Psoas muscle (tissue), 8 donors: ENCODE results near the gene APOBEC3B. TPM values are rescaled to one million over a fixed set of nuclear protein-coding genes. Genes with fewer than 3 reads are reported as not detected.
"Not testable (repeated sequence)": the region's sequence is repeated elsewhere in the genome, so short reads cannot be mapped to it uniquely, and the experiment has no call there.

Experiments used
- ATAC-seq, 4 donors: fragments of 200-7000 bp; cut with Tn5 transposase; one replicate each; pipeline ENCODE4 v1.9.1; 2020; ENCODE audit warnings: moderate library complexity in 3 of 4, mild to moderate bottlenecking in 2 of 4
- DNase-seq, 2 donors: peaks; one replicate each; pipeline ENCODE4 v3.0.0-alpha.2; 2020
- H3K27ac ChIP-seq: fragments of 200-600 bp; one replicate; pipeline ENCODE4 v1.8.0; 2022
- H3K27me3 ChIP-seq, 3 donors: fragments of 200-600 bp in 1 of 3; one replicate each; pipeline versions ENCODE4 v1.6.1 to v1.8.0; 2013 to 2022; ENCODE audit warnings: low read length in 2 of 3, mild to moderate bottlenecking in 2 of 3, moderate library complexity in 1 of 3; ENCODE audit not compliant: insufficient read depth in 3 of 3
- H3K36me3 ChIP-seq, 2 donors: fragments of 200-600 bp in 1 of 2; one replicate each; pipeline versions ENCODE4 v1.6.1 to v1.8.0; 2013 to 2022; ENCODE audit warnings: low read depth in 1 of 2, mild to moderate bottlenecking in 1 of 2, moderate library complexity in 1 of 2; ENCODE audit not compliant: insufficient read depth in 1 of 2
- H3K4me1 ChIP-seq: fragments of 200-600 bp; one replicate; pipeline ENCODE4 v1.8.0; 2022
- H3K4me3 ChIP-seq: fragments of 200-600 bp; one replicate; pipeline ENCODE4 v1.8.0; 2022; ENCODE audit warnings: mild to moderate bottlenecking
- H3K9me3 ChIP-seq: fragments of 200-600 bp; one replicate; pipeline ENCODE4 v1.8.0; 2022
- CTCF ChIP-seq: fragments of 200-600 bp; IDR thresholded peaks from one replicate; pipeline ENCODE4 v1.8.0; 2022; ENCODE audit warnings: antibody characterized with exemption
- WGBS, 3 donors: extraction: QIAGEN DNeasy Blood & Tissue Kit; methylation state at CpG; one replicate each; pipeline versions ENCODE4 v1.1.6 to v1.1.7; 2013; 5-methylcytosine and 5-hydroxymethylcytosine counted together
- intact Hi-C, 2 donors: fragments of 100-400 bp; cut with DNase I; formaldehyde crosslinking; loops; one replicate each; pipeline versions ENCODE4 v1.11.0 to v1.14.2; 2022
- polyA plus RNA-seq, 3 donors: library from polyadenylated mRNA; stranded (reverse); fragments of 200-250 nt; gene quantifications; one replicate each; pipeline ENCODE4 v1.2.3, GENCODE V29; 2013
- total RNA-seq, 4 donors: library from RNA; stranded (reverse); fragmentation: NEBNext Ultra II Directional in 2 of 4; extraction: Animal tissue kit (Norgen Biotek cat#: 25700) in 2 of 4; gene quantifications; one replicate each; pipeline versions ENCODE4 v1.2.1 to v1.2.4, GENCODE V29; 2021 to 2023
- donor health status: healthy with polysubstance abuse.
- donor health status: DM: no; HTN: no; CAD: no; lungs with moderate emphysema.
- donor health status: Bipolar disorder and iron deficiency.
- donor health status: healthy.
- donor health status: DM: yes; HTN: yes; CAD: no.
- donor health status: DM: no; HTN: no; CAD: no.
- donor health status: DM: no; HTN: no; CAD: no.
- donor health status: DM: yes; HTN: yes; CAD: no.

The APOBEC3B gene
- total and polyA plus RNA-seq, 7 donors, result 0.15 to 0.59 (median 0.30) TPM; not detected in 2

DNA sequence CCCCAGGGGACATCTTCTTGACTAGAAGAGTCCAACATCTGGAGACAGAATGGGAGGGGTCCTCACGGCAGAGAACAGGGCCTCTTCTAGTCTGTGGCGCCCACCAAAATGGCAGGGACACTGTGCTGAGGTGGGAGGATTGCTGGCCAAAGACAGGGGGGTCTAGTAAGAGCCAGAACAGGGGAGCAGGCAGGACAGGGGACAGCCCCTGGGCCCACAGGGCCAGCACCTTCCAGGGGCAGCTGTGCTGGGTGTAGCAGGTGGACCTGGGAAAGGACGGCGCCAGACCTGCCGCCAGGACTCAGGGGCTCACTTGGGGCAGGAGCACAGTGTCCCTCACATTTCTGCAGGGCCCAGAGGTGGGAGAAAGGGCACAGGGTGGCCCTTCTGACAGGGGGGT is 25.6 kb upstream of the APOBEC3B start:
- no peak for DNase-seq
- Histone ChIP-seq H3K36me3 (no peaks in the 10 kb centered on the region), H3K4me1 (no peaks in the 10 kb centered on the region), H3K4me3 (no peak overlapping the region), H3K27ac (no peak overlapping the region), H3K9me3 (no peaks in the 10 kb centered on the region), H3K27me3 (peaks cover 0 to 2% (median 0%) of the 10 kb centered on the region in 3 donors)
- WGBS, 3 donors, result 62 to 76% (median 74%) methylated on average over 3 to 5 of the region's 5 CpGs
- intact Hi-C loops, result loop anchor here (5.0 to 10.0 kb wide), 2 partner anchors 41 to 128 kb away; no protein-coding TSS in a partner anchor
- no peak for ATAC-seq
- TF ChIP-seq CTCF, result no peak

- Histone ChIP-seq H3K27me3 (peaks cover 0 to 2% (median 0%) of the 10 kb centered on the region in 3 donors), H3K9me3 (no peaks in the 10 kb centered on the region), H3K4me3 (no peak within 1 kb of the TSS), H3K4me1 (no peaks in the 10 kb centered on the region), H3K36me3 (no peaks in the 10 kb centered on the region), H3K27ac (no peak within 1 kb of the TSS)
- ATAC-seq (no peak), DNase-seq (peak; percentile 33 to 64)
- intact Hi-C loops, result loop anchor here (5.0 to 10.0 kb wide), 2 partner anchors 40 to 128 kb away; no protein-coding TSS in a partner anchor
- WGBS, 3 donors, result 71 to 80% (median 76%) methylated on average over 11 of the region's 11 CpGs
- TF ChIP-seq CTCF, result no peak
Observed at GRCh38 chr22:38957046-38957770, 24.9 kb upstream of the APOBEC3B start, which contains the start of gene APOBEC3A. TSS of gene APOBEC3A (plus strand) at chr22:38957609. CDS start at chr22:38957692, 83 bp downstream.

DNA sequence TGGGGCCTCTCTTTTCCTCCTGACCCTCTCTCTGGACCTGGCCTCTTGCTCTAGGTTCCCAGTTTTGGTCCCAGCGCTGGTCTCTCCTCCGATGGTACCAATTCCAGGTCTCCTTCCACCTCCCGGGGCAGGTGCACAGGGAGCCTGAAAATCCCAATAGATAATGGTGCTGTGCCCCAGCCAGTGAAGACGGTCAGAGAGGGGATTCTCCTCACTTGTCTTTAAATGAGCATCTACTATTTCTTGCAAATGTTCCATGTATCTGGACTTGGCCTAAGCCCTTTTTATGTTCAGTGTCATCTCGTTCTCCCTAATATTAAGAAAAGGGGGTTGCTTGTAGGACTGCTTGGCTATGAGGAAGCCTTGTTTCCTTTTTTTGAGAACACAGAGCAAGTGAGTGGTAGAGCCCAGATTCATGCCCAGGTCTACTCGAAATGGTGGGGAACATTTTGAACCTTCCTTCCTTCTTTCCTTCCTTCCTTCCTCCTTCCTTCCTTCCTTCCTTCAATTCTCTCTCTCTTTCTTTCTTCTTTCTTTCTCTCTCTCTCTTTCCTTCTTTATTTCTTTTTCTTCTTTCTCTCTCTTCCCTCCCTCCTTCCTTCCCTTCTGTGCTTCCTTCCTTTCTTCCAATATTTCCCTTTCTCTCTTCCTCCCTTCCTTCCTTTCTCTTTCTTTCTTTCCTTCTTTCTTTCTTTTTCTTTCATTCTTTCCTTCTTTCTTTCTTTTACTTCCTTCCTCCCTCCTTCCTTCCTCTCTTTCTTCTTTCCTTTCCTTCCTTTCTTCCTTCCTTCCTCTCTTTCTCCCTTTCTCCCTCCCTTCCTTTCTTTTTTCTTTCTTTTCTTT is 24.1 kb upstream of the APOBEC3B start:
- Histone ChIP-seq H3K27ac (no peak overlapping the region), H3K4me3 (no peak overlapping the region), H3K36me3 (no peaks in the 10 kb centered on the region), H3K27me3 (peaks cover 0 to 2% (median 0%) of the 10 kb centered on the region in 3 donors), H3K4me1 (no peaks in the 10 kb centered on the region), H3K9me3 (no peaks in the 10 kb centered on the region)
- ATAC-seq, result no peak
- no peak for TF ChIP-seq CTCF
- DNase-seq, result no peak
- intact Hi-C loops, result loop anchor here (5.0 to 10.0 kb wide), 2 partner anchors 39 to 127 kb away; no protein-coding TSS in a partner anchor
- 71 to 76% (median 73%) methylated on average over 6 of the region's 6 CpGs for WGBS, 3 donors

DNA sequence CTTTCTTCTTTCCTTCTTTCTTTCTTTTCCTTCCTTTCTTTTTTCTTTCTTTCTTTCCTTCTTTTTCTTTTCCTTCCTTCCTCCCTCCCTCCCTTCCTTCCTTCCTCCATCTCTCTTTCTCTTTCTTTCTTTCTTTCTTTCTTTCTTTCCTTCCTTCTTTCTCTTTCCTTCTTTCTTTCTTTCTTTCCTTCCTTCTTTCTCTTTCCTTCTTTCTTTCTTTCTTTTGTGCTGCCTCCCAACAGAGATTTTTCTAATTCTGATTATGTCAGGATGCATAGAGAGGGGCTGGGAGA is 23.6 kb upstream of the APOBEC3B start:
- DNase-seq, H3K4me1 ChIP-seq, ATAC-seq, H3K9me3 ChIP-seq, H3K27me3 ChIP-seq, H3K4me3 ChIP-seq, H3K27ac ChIP-seq, H3K36me3 ChIP-seq: not testable (repeated sequence)
- intact Hi-C loops, result loop anchor here (5.0 to 10.0 kb wide), 2 partner anchors 39 to 126 kb away; no protein-coding TSS in a partner anchor

DNA sequence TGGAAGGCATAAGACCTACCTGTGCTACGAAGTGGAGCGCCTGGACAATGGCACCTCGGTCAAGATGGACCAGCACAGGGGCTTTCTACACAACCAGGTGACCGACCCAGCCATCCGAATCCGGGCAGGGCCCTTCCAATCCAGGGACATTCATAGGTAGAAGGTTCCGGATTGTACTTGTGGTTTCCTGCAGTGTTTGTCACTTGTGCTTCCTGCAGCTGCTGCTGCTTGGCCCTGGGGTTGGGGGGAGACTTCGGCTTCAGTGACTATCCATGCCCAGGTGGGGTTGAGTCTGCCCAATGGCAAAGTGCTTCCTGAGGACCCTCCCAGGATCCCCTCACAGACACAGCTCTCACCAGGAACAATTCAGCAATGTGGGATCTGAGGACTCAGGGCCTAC is 22.6 kb upstream of the APOBEC3B start:
- no peak for DNase-seq
- intact Hi-C loops, result loop anchor here (5.0 to 10.0 kb wide), 2 partner anchors 38 to 125 kb away; no protein-coding TSS in a partner anchor
- Histone ChIP-seq H3K36me3 (no peaks in the 10 kb centered on the region), H3K9me3 (no peaks in the 10 kb centered on the region), H3K27me3 (no peaks in the 10 kb centered on the region), H3K4me1 (no peaks in the 10 kb centered on the region), H3K4me3 (no peak overlapping the region), H3K27ac (no peak overlapping the region)
- no peak for TF ChIP-seq CTCF
- WGBS, 3 donors, result 77 to 86% (median 80%) methylated on average over 8 of the region's 8 CpGs
- ATAC-seq, result no peak

DNA sequence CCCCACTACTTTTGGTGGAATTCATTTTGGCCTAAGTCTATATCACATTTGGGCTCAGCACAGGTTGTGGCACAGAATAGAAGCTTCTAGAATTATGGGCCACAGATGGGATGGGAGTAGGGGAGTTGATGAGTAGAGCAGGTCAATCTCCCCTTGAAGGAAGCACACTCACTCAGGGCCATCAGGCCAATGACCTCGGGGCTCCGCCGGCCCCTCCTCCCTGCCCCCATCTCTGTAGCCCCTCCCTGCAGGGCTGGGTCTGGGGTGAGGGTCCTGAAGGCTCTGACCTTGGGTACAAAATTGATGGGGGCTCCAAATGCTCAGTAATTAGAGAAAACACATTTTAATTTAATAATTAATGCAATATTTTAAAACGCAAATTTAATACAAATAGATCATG is 21.5 kb upstream of the APOBEC3B start:
- intact Hi-C loops, H3K9me3 ChIP-seq, H3K36me3 ChIP-seq, H3K4me1 ChIP-seq, DNase-seq, H3K27me3 ChIP-seq, ATAC-seq, H3K4me3 ChIP-seq, H3K27ac ChIP-seq: not testable (repeated sequence)
- 40 to 84% (median 71%) methylated on average over 2 to 4 of the region's 4 CpGs for WGBS, 3 donors

- H3K9me3 ChIP-seq, H3K4me1 ChIP-seq, intact Hi-C loops, H3K4me3 ChIP-seq, H3K27me3 ChIP-seq, H3K27ac ChIP-seq, H3K36me3 ChIP-seq: not testable (repeated sequence)
- DNase-seq (peak in 1 of 2 donors; percentile 45), ATAC-seq (peak in 1 of 4 donors; percentile 24)
- WGBS, 3 donors, result 14 to 53% (median 17%) methylated on average over 3 to 11 of the region's 11 CpGs
Observed at GRCh38 chr22:38963291-38963738, 18.8 kb upstream of the APOBEC3B start.
